GM23338 (cell line): ENCODE measurements around the gene CCDC60. TPM values are rescaled to one million over a fixed set of nuclear protein-coding genes. Genes with fewer than 3 reads are reported as not detected.

Experiments
- ATAC-seq: fragments of 200-7000 bp; cut with Tn5 transposase; 3 replicates; pipeline ENCODE4 v1.9.1; 2020
- DNase-seq: peaks from one replicate; pipeline ENCODE4 v3.0.0-alpha.2; 2015; ENCODE audit warnings: low spot score
- H2AFZ ChIP-seq: fragments of 200-600 bp; sonication (generic); 2 replicates; pipeline ENCODE4 v1.8.0; 2016; ENCODE audit warnings: antibody characterized with exemption, mild to moderate bottlenecking, moderate library complexity
- H3F3A ChIP-seq: fragments of 200-600 bp; sonication (generic); replicated peaks from 2 replicates; pipeline ENCODE4 v1.8.0; 2017; ENCODE audit warnings: antibody characterized with exemption, mixed run types, low read depth
- H3K27ac ChIP-seq: fragments of 200-600 bp; sonication (generic); 2 replicates; pipeline ENCODE4 v1.6.1; 2016; ENCODE audit warnings: low read depth
- H3K27me3 ChIP-seq: fragments of 200-600 bp; sonication (generic); 2 replicates; pipeline ENCODE4 v1.8.0; 2016; ENCODE audit warnings: mild to moderate bottlenecking, mixed run types, moderate library complexity; ENCODE audit not compliant: insufficient read depth
- H3K36me3 ChIP-seq: fragments of 200-600 bp; sonication (generic); 2 replicates; pipeline ENCODE4 v1.8.0; 2016; ENCODE audit warnings: mild to moderate bottlenecking; ENCODE audit not compliant: insufficient read depth
- H3K4me1 ChIP-seq: fragments of 200-600 bp; sonication (generic); 2 replicates; pipeline ENCODE4 v1.8.0; 2016; ENCODE audit warnings: mild to moderate bottlenecking, moderate library complexity; ENCODE audit not compliant: insufficient read depth
- H3K4me2 ChIP-seq: fragments of 200-600 bp; sonication (generic); 2 replicates; pipeline ENCODE4 v1.7.1; 2017; ENCODE audit warnings: mixed run types
- H3K4me3 ChIP-seq: fragments of 200-600 bp; sonication (generic); 2 replicates; pipeline ENCODE4 v1.6.1; 2016; ENCODE audit warnings: mixed run types
- H3K79me2 ChIP-seq: fragments of 200-600 bp; sonication (generic); replicated peaks from 2 replicates; pipeline ENCODE4 v1.8.0; 2017; ENCODE audit warnings: mild to moderate bottlenecking; ENCODE audit not compliant: insufficient read depth
- H3K9me2 ChIP-seq: fragments of 200-600 bp; sonication (generic); 2 replicates; pipeline ENCODE4 v1.8.0; 2017; ENCODE audit not compliant: insufficient read depth
- H4K20me1 ChIP-seq: fragments of 200-600 bp; sonication (generic); replicated peaks from 2 replicates; pipeline ENCODE4 v1.8.0; 2017; ENCODE audit warnings: mild to moderate bottlenecking; ENCODE audit not compliant: insufficient read depth
- H3K27ac Mint-ChIP-seq: 2 replicates; pipeline ENCODE4 v1.8.0; 2020; ENCODE audit warnings: inconsistent platforms, mild to moderate bottlenecking, moderate library complexity, mixed read lengths
- H3K27me3 Mint-ChIP-seq: 3 replicates; pipeline ENCODE4 v1.8.0; 2022; ENCODE audit warnings: low read depth, mild to moderate bottlenecking, moderate library complexity, mixed read lengths, inconsistent platforms; ENCODE audit not compliant: insufficient read depth, poor library complexity
- H3K36me3 Mint-ChIP-seq: 3 replicates; pipeline ENCODE4 v1.8.0; 2021; ENCODE audit warnings: low read depth, mild to moderate bottlenecking, inconsistent platforms, moderate library complexity, mixed read lengths
- H3K4me1 Mint-ChIP-seq: 3 replicates; pipeline ENCODE4 v1.8.0; 2020; ENCODE audit warnings: mild to moderate bottlenecking, inconsistent platforms, mixed read lengths
- H3K4me3 Mint-ChIP-seq: 3 replicates; pipeline ENCODE4 v1.8.0; 2021; ENCODE audit warnings: moderate library complexity, mild to moderate bottlenecking, inconsistent platforms, mixed read lengths
- H3K9me3 Mint-ChIP-seq: 3 replicates; pipeline ENCODE4 v1.8.0; 2020; ENCODE audit warnings: moderate library complexity, mild to moderate bottlenecking, inconsistent platforms, mixed read lengths
- CREB1 ChIP-seq: fragments of 250-450 bp; sonication (Bioruptor Pico); IDR thresholded peaks from 2 replicates; pipeline ENCODE4 v1.5.0; 2020; ENCODE audit warnings: low read depth, mild to moderate bottlenecking, moderate library complexity
- CTCF ChIP-seq, 2 experiments: fragments of 200-600 bp in 1 of 2; sonication (generic) in 1 of 2; conservative IDR thresholded peaks; 2 replicates each; pipeline versions ENCODE4 v1.5.1 to v1.6.1; 2016 to 2017; ENCODE audit warnings: antibody characterized with exemption in 2 of 2, low read depth in 2 of 2, mild to moderate bottlenecking in 2 of 2, moderate library complexity in 1 of 2
- ETS1 ChIP-seq: IDR thresholded peaks from 2 replicates; pipeline ENCODE4 v1.6.1; 2016; ENCODE audit warnings: antibody characterized with exemption
- EZH2 ChIP-seq: fragments of 200-600 bp; sonication (generic); IDR thresholded peaks from one replicate; pipeline ENCODE4 v1.8.0; 2017; ENCODE audit warnings: antibody characterized with exemption, mild to moderate bottlenecking, low read depth; ENCODE audit not compliant: unreplicated experiment
- EZH2phosphoT487 ChIP-seq: fragments of 200-600 bp; sonication (generic); IDR thresholded peaks from one replicate; pipeline ENCODE4 v1.8.1; 2018; ENCODE audit warnings: antibody characterized with exemption; ENCODE audit not compliant: unreplicated experiment
- NANOG ChIP-seq: IDR thresholded peaks from 2 replicates; pipeline ENCODE4 v1.6.1; 2016; ENCODE audit warnings: antibody characterized with exemption, borderline replicate concordance
- POLR2AphosphoS5 ChIP-seq: IDR thresholded peaks from 2 replicates; pipeline ENCODE4 v1.6.1; 2016; ENCODE audit warnings: antibody characterized with exemption, low read depth
- STAT1 ChIP-seq: IDR thresholded peaks from one replicate; pipeline ENCODE4 v1.6.1; 2016; ENCODE audit warnings: antibody characterized with exemption; ENCODE audit not compliant: unreplicated experiment
- ZNF331 ChIP-seq: fragments of 250-450 bp; sonication (Bioruptor Pico); IDR thresholded peaks from 2 replicates; pipeline ENCODE4 v1.5.0; 2020; ENCODE audit warnings: low read depth, mild to moderate bottlenecking, moderate library complexity
- ZNF462 ChIP-seq: fragments of 250-450 bp; sonication (Bioruptor Pico); IDR thresholded peaks from 2 replicates; pipeline ENCODE4 v1.5.0; 2020; ENCODE audit warnings: mild to moderate bottlenecking, moderate library complexity
- polyA plus RNA-seq: library from polyadenylated mRNA; unstranded; fragments of >200 nt; fragmentation: Nextera tagmentation; extraction: Ambion mirVana; gene quantifications from 2 replicates; pipeline ENCODE4 v1.2.1, GENCODE V29; 2016
- total RNA-seq: library from RNA; depleted of rRNA; stranded (reverse); fragments of >200 nt; shearing (Covaris generic); gene quantifications from 2 replicates; pipeline ENCODE4 v1.2.3, GENCODE V29; 2014

The CCDC60 gene
- total and polyA plus RNA-seq, 2 experiments from 2014 or later: 0.53 TPM; not detected in 1

GRCh38 chr12:119574255-119574654 is 239.7 kb downstream of the CCDC60 start:
- Histone ChIP-seq H3K4me2 (no peak overlapping the region), H3K9me2 (no peaks in the 10 kb centered on the region), H3K4me1 (no peaks in the 10 kb centered on the region), H2AFZ (no peak overlapping the region), H4K20me1 (no peaks in the 10 kb centered on the region), H3K27ac (no peak overlapping the region), H3K27me3 (no peaks in the 10 kb centered on the region), H3K36me3 (no peaks in the 10 kb centered on the region), H3K4me3 (no peak overlapping the region), H3F3A (no peaks in the 10 kb centered on the region), H3K79me2 (no peaks in the 10 kb centered on the region)
- no peak for DNase-seq
- H3K36me3 Mint-ChIP-seq: no peaks in the 10 kb centered on the region
- ATAC-seq: no peak
- H3K9me3 Mint-ChIP-seq: no peaks in the 10 kb centered on the region
- no peak overlapping the region for H3K4me3 Mint-ChIP-seq
- no peak overlapping the region for H3K27ac Mint-ChIP-seq
- no peaks in the 10 kb centered on the region for H3K4me1 Mint-ChIP-seq
- TF ChIP-seq ETS1 (no peak), NANOG (no peak)
- H3K27me3 Mint-ChIP-seq: no peaks in the 10 kb centered on the region

- H3K27me3 Mint-ChIP-seq: no peaks in the 10 kb centered on the region
- H3K4me3 Mint-ChIP-seq: no peak overlapping the region
- Histone ChIP-seq H3K9me2 (no peaks in the 10 kb centered on the region), H2AFZ (peak overlapping the region; percentile 76; the same call in 1 of the 2 replicates), H3K36me3 (no peaks in the 10 kb centered on the region), H3K27me3 (no peaks in the 10 kb centered on the region), H3F3A (no peaks in the 10 kb centered on the region), H4K20me1 (no peaks in the 10 kb centered on the region), H3K79me2 (no peaks in the 10 kb centered on the region), H3K27ac (no peak overlapping the region), H3K4me2 (no peak overlapping the region), H3K4me1 (no peaks in the 10 kb centered on the region), H3K4me3 (no peak overlapping the region)
- DNase-seq: no peak
- no peaks in the 10 kb centered on the region for H3K9me3 Mint-ChIP-seq
- no peak for ATAC-seq
- TF ChIP-seq EZH2 (no peak), STAT1 (no peak), EZH2phosphoT487 (no peak), ETS1 (no peak), CREB1 (no peak), POLR2AphosphoS5 (no peak), NANOG (no peak), ZNF462 (no peak), ZNF331 (CRISPR knock-in tag) (no peak), CTCF (conservative IDR thresholded peaks at IDR 0.05; ENCODE audit: low read depth in 2 of 2) (no peak)
- no peaks in the 10 kb centered on the region for H3K36me3 Mint-ChIP-seq
- no peaks in the 10 kb centered on the region for H3K4me1 Mint-ChIP-seq
- H3K27ac Mint-ChIP-seq: no peak overlapping the region
Observed at GRCh38 chr12:119576118-119576810, 241.7 kb downstream of the CCDC60 start.
